GM18502 (cell line): ENCODE results near the gene COL5A1.
"Not testable (repeated sequence)": the region's sequence is repeated elsewhere in the genome, so short reads cannot be mapped to it uniquely, and the experiment has no call there.

Experiments
- ATAC-seq: cut with Tn5 transposase; IDR thresholded peaks from one replicate; pipeline ENCODE4 v1.9.1; 2021; ENCODE audit warnings: mild to moderate bottlenecking; ENCODE audit not compliant: unreplicated experiment, poor library complexity

The COL5A1 gene

GRCh38 chr9:134637696-134638501, 3.7 kb upstream of the COL5A1 start:
- no peak for ATAC-seq

DNA sequence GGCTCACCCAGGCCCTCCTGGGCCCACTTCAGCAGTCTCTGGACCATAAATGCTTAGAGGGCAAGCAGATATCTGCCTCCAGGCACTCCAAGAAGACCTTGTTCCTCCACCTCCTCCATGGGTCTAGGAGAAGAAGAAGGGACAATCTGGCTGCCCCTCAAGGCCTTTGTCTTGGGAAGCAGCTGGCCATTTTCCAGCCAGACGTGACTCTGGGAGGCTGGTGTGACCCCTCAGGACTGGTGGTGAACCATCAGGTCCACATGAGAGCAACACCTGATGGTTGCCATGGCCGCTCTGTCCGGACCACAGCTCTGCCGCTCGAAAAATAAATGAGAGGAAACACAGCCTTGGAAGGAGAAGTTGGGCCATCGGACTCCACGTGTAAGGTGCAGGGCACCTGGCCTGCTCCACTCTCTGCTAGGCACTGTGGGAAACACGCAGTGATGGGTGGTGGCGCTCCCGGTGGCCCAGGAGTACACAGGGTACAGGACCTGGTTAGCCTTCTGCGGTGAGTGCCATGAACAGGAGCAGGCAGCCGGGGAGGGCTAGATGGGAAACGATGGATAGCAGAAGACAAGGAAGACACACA, 3.0 kb upstream of the COL5A1 start:
- no peak for ATAC-seq

GRCh38 chr9:134639994-134640393, 1.6 kb upstream of the COL5A1 start:
- no peak for ATAC-seq

DNA sequence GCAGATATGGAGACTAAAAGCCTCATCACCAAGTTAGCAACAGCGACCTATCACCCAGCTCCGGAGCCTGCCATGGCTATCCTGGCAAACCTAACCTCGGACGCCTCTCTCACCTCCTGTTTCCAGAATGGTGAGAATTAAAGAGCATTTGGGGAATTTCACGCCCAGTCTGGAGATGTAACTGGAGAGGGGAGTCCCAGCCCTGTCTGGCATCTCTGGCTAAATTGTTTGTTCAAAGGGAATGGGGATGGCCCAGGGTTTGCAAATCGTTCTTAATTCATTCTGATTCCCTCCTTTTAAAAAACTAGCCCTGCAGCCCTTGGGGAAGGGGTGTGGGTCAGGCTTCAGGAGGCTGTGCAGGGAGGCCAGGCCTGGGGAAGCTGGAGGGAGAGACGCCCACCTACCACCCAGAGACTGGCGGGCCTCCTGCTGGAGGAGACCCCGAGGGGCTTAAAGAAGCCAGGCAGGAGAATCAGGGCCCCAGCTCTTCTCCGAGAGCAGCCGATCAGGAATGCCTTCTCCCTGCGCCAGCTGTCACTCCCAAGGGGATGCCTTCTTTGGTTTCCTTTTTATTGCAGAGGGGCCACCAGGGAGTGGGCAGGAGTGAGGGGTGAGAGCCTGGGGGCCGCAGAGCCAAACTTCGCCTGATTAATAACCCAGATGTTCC, 964 bp upstream of the COL5A1 start:
- ATAC-seq = no peak

DNA sequence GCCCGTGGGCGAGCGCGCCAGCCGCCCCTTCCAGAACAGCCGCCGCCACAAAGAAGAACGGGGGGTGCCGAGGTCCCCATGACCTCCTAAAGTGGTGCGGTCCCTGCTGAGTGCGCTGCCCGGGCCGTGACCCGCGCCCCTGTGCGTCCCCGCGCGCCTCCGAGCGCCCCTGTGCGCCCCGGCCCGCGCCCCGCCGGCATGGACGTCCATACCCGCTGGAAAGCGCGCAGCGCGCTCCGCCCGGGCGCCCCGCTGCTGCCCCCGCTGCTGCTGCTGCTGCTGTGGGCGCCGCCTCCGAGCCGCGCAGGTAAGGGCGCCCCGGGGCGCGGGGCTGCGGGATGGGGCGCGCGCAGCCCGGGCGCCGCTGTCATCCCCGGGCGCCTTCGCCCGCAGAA, 384 bp downstream of the COL5A1 start:
- ATAC-seq = no peak

DNA sequence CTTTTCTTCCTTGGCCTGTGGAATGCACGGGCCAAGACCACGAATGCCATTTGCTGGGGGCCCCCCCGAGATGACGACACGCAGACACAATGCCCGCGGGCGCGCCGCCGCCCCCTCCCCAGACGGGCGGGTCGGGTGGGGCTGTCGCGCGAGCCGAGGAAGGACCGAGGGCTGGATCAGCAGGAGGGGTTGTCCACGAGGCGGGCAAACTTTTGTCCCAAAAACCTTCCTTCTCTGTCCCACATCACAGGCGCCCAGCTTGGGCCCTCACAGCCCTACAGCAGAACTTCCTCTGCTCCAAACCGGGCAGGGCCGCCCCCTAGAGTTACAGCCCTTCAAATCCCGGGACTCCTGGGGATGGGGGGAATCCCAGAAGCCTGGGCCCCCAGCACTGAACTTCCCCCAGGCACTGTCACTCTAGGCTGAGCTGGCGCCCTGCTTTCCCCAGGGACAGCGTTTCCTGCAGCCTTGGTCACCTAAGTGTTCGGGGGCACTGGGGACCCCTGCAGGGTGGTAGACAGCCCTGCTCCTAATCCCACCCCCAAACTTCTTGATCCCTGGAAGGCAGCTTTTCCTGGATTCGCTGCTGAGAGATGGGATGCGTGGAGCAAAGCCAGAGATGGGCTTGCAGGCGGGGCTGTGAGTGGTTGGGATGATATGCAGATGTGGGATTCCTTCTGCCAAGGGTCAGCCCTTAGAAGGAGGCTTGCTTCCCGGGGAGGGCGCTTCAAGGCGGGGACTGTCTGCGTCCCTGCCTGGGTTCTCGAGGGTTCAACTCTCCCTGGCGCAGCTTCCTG, 980 bp downstream of the COL5A1 start:
- no peak for ATAC-seq

DNA sequence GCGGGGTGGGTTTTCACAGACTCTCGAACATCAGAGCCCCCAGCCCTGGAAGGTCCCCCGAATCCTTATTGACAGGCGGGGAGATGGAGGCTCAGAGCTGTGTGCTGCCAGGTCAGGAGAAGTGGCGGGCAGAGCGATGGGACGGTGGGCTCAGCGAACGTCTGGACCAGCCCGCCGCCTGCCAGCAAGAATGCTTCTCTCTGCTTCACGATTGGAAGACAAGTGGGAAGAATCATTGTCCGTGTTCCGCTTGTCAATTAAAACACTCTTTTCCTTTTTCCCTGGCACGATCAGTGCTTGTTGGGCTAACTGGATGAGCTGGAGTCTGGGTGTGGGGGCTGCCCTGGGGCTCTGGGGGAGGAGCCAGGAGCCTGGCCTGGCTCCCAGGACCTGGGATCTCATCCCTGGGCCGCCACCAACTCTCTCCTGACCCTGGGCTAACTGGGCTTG, 1.6 kb downstream of the COL5A1 start:
- ATAC-seq = no peak

DNA sequence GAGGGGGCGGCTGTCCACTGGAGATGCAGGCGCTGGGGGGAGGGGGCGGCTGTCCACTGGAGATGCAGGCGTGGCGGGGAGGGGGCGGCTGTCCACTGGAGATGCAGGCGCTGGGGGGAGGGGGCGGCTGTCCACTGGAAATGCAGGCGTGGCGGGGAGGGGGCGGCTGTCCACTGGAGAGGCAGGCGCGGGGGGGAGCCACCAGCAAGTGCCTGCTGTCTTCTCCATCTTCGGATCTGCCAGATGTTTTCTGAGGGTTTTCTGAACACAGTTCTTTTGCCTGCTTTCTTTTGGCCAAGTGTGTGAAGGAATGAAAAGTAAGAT, 2.8 kb downstream of the COL5A1 start:
- ATAC-seq = not testable (repeated sequence)

DNA sequence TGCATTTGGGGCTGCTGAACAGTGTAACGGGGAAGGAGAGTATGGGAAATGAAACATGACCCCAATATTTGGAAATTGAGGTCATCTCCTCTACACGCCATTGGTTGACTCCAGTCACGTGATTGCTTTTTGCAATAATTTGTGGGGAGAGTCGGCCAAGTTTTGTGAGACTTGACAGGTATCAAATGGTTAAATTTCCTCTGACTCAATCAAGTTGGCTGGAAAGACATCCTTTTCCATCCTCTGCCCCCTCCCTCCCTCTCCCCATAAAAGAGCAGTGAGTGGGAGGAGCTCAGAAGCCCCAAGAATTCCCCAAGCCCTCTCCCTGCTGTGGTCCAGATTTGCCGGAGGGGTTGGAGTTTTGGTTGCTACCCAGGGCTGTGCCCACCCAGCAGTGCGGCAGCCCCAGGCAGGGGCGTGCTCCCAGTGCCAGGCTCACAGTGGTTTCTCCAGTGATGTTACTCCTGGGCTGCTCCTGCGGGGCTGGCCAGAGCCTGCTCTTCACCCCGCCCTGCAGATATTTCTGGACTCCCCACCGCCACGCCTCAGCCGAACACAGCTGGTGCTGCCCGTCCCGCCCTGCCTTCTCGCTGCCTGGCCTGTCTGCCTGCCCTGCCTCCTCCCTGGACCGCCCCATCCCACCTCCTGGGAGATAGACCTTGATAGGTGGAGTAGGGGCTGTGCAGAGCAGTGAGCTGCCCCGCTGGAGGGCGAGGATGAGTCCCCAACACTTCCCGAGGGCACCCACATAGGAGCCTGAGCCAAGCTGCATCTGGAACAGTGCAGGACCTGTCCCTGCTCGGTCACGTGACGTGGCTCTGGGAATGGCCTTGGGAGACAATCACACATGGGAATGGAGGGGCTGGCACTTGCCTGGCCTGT, 3.4 kb downstream of the COL5A1 start:
- ATAC-seq = no peak

DNA sequence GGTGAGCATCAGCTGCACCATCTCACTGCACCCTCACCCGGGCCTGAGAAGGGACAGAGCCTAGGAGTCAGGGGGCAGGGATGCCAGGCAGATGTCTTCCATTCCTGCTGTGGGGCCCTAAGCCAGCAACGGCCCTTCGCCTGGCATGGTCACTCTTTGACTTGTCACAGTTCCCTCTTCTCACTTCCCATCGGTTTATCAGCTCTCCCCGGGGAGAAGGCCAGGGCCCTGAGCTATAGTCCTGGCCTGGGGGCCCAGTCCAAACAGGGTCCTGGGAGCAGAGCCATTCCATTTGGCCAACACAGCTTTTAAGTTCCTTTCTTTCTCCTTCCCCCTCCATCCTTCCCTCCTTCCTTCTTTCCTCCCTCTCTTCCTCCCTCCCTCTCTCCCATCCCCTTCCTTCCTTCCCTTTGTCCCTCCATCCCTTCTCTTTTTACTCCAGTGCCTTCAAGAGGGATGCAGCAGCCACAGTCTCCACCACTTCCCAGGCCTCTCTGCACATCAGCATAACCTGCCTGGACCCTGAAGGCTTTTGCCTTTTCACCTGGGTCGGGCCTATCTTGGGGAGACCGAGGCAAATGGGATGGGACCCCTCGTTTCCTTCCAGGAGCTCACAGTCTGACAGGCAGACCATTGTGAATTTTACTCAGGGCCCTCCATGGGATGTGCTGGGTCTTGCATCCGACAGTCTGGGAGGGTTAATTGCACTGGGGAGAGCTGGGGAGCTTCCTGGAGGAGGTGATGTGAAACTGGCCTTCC, 4.2 kb downstream of the COL5A1 start:
- ATAC-seq = no peak

GRCh38 chr9:134647359-134648080, 5.9 kb downstream of the COL5A1 start:
- no peak for ATAC-seq

GRCh38 chr9:134648701-134649530, 7.3 kb downstream of the COL5A1 start:
- ATAC-seq = no peak

- ATAC-seq = no peak
These were observed 9.0 kb downstream of the COL5A1 start for GRCh38 chr9:134650431-134651190.

DNA sequence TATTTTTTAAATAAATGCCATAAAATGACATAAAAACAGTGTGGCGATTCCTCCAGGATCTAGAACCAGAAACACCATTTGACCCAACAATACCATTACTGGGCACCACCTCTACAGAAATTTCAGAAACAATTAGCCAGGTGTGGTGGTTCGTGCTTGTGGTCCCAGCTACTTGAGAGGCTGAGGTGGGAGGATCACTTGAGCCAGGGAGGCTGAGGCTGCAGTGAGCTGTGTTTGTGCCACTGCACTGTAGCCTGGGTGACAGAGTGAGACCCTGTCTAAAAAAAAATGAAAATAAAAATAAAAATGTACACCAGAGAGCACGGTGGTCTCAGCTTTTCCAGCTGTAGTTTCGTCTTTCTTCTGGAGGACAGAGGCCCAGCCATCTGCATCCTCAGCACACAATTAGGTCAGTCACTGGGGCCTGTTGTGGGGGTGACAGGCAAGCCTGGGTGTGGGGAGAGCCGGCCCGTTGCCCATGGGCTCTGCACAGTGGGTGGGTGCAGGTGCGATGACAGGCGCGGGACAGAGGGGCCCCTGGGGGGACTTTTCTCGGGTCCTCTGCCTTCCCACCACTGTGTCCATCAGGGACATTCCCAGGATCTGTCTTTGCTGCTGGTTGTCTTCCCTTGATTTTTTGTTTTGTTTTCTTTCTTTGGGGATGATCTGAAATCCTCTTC, 9.8 kb downstream of the COL5A1 start:
- ATAC-seq = no peak

DNA sequence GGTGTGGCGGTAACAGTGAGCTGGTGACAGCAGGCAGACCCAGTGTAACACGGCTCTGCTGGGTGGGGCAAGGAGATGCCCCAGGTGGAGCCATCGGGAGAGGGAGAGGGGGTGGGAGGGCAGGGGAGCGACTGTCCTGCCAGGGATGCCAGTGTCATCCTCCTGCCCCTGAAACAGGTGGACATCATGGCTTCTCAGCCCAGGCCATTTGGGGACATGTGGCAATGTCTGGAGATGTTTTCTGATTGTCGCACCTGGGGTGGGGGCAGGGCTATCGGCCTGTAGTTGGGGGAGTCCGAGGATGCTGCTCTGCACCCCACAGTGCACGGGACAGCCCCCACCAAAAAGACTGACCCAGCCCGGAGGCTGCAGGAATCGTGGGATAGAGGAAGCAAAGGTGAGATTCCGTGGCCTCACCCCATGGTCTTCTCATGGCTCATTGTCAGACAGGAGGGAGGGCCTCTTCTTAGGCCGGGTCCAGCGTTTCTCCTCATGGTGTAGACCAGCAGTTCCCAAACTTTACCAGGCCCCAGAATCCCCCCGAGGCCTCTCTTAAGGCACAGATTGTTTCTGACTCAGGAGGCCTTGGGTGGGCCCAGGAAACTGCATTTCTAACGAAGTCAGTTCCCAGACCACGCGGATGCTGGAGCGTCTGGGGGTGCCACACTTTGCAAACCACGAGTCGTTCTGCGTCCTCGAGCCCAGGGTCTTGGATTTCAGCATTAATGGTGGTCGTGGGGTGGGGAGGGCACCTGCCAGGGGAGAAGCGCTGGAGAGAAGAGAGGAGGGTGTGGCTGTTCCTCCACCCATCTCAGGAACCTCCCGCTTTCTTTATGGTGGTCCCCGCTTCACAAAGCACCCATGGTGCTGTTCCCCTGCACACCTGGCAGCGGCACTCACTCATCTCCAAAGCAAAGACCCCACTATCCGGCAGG, 11.0 kb downstream of the COL5A1 start:
- no peak for ATAC-seq
